DND-41 (cell line): ENCODE measurements around the gene PDE4C.

Experiments
- ATAC-seq: fragments of 200-7000 bp; cut with Tn5 transposase; 3 replicates; pipeline ENCODE4 v1.9.1; 2021; ENCODE audit warnings: low read depth; ENCODE audit not compliant: insufficient read depth
- DNase-seq: peaks from one replicate; pipeline ENCODE4 v3.0.0-alpha.2; 2020
- H2AFZ ChIP-seq: 2 replicates; pipeline ENCODE4 v1.6.0; 2012; ENCODE audit warnings: low read depth, low read length
- H3K27ac ChIP-seq: 2 replicates; pipeline ENCODE4 v1.5.1; 2012; ENCODE audit warnings: low read length, inconsistent platforms
- H3K27me3 ChIP-seq: fragments of 200-600 bp; sonication (generic); 2 replicates; pipeline ENCODE4 v1.6.0; 2012; ENCODE audit warnings: low read length, mild to moderate bottlenecking, inconsistent platforms; ENCODE audit not compliant: insufficient read depth, poor library complexity
- H3K36me3 ChIP-seq: 2 replicates; pipeline ENCODE4 v1.5.1; 2012; ENCODE audit warnings: low read length, inconsistent platforms; ENCODE audit not compliant: insufficient read depth
- H3K4me1 ChIP-seq: 2 replicates; pipeline ENCODE4 v1.5.1; 2012; ENCODE audit warnings: mild to moderate bottlenecking, low read length; ENCODE audit not compliant: insufficient read depth
- H3K4me2 ChIP-seq: 2 replicates; pipeline ENCODE4 v1.6.0; 2012; ENCODE audit warnings: mild to moderate bottlenecking, moderate library complexity, low read length, inconsistent platforms; ENCODE audit not compliant: insufficient read depth
- H3K4me3 ChIP-seq, 2 experiments: fragments of 200-600 bp in 1 of 2; shearing (Covaris generic) in 1 of 2; 2 replicates each; pipeline ENCODE4 v1.5.1; 2012 to 2016; ENCODE audit warnings: inconsistent platforms in 2 of 2, low read length in 2 of 2, mild to moderate bottlenecking in 2 of 2, low read depth in 1 of 2, moderate library complexity in 1 of 2
- H3K79me2 ChIP-seq: 2 replicates; pipeline ENCODE4 v1.6.0; 2012; ENCODE audit warnings: low read length, inconsistent platforms; ENCODE audit not compliant: insufficient read depth
- H3K9ac ChIP-seq: 2 replicates; pipeline ENCODE4 v1.6.0; 2012; ENCODE audit warnings: low read depth, mild to moderate bottlenecking, inconsistent platforms, low read length, moderate library complexity
- H3K9me3 ChIP-seq: 2 replicates; pipeline ENCODE4 v1.5.1; 2012; ENCODE audit warnings: low read length, moderate library complexity, mild to moderate bottlenecking, inconsistent platforms; ENCODE audit not compliant: insufficient read depth, severe bottlenecking
- H4K20me1 ChIP-seq: 2 replicates; pipeline ENCODE4 v1.6.0; 2012; ENCODE audit warnings: low read length; ENCODE audit not compliant: insufficient read depth
- EZH2 ChIP-seq: IDR thresholded peaks from 3 replicates; pipeline ENCODE4 v1.6.1; 2012; ENCODE audit warnings: borderline replicate concordance, low read depth, mild to moderate bottlenecking, moderate library complexity, low read length, inconsistent platforms; ENCODE audit not compliant: severe bottlenecking
- TF ChIP-seq, protein P1 (sequence below): IDR thresholded peaks from 2 replicates; pipeline ENCODE4 v1.5.1; 2012; ENCODE audit warnings: borderline replicate concordance, low read length, moderate library complexity, mild to moderate bottlenecking; ENCODE audit not compliant: poor library complexity, severe bottlenecking; ENCODE audit errors: extremely low read depth

PDE4C gene

GRCh38 chr19:18194554-18195238 is 31.5 kb downstream of the PDE4C start:
- Histone ChIP-seq H3K4me3 (peak overlapping the region in 1 of 2 experiments; percentile 91; a peak in 1 of 4 replicates), H3K4me2 (peak overlapping the region; percentile 89), H4K20me1 (0 out of 2 replicates have a peak, but pooled peaks cover 4% of the 10 kb centered on the region), H3K4me1 (peaks cover 26% of the 10 kb centered on the region), H3K27me3 (no peaks in the 10 kb centered on the region), H3K36me3 (peaks cover 22% of the 10 kb centered on the region), H3K9me3 (no peaks in the 10 kb centered on the region), H3K9ac (0 out of 2 replicates have a peak overlapping the region, but pooled peaks have one; percentile 87), H3K27ac (no peak overlapping the region), H3K79me2 (peaks cover 10% of the 10 kb centered on the region), H2AFZ (no peak overlapping the region)
- TF ChIP-seq, protein P1, sequence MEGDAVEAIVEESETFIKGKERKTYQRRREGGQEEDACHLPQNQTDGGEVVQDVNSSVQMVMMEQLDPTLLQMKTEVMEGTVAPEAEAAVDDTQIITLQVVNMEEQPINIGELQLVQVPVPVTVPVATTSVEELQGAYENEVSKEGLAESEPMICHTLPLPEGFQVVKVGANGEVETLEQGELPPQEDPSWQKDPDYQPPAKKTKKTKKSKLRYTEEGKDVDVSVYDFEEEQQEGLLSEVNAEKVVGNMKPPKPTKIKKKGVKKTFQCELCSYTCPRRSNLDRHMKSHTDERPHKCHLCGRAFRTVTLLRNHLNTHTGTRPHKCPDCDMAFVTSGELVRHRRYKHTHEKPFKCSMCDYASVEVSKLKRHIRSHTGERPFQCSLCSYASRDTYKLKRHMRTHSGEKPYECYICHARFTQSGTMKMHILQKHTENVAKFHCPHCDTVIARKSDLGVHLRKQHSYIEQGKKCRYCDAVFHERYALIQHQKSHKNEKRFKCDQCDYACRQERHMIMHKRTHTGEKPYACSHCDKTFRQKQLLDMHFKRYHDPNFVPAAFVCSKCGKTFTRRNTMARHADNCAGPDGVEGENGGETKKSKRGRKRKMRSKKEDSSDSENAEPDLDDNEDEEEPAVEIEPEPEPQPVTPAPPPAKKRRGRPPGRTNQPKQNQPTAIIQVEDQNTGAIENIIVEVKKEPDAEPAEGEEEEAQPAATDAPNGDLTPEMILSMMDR = no peak
- TF ChIP-seq EZH2 = no peak
- DNase-seq = no peak
- no peak for ATAC-seq

DNA sequence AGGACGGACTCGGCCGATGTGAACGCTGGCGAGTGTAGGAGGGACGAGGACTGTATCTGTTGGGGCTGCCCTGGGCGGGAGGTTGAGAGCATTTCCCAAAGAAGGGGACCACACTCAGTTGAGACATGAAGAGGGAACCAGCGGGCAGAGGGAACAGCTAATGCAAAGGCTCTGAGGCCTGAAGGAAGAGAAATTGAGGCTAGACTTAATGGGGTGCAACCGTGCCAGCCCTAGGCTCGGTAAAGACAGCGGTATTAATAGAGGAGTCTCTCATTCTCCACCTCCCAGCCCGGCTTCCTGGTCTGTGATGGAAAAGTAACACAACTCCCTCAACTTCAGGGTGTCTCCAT is 32.1 kb downstream of the PDE4C start:
- peaks cover 26% of the 10 kb centered on the region for H3K4me1 ChIP-seq
- DNase-seq = no peak
- H2AFZ ChIP-seq = no peak overlapping the region
- peaks cover 22% of the 10 kb centered on the region for H3K36me3 ChIP-seq
- peaks cover 10% of the 10 kb centered on the region for H3K79me2 ChIP-seq
- H3K4me3 ChIP-seq = peak overlapping the region; percentile 73 to 91; a peak in 3 of 4 replicates
- no peak for ATAC-seq
- peak overlapping the region; percentile 87 for H3K9ac ChIP-seq
- 0 out of 2 replicates have a peak, but pooled peaks cover 4% of the 10 kb centered on the region for H4K20me1 ChIP-seq
- no peaks in the 10 kb centered on the region for H3K27me3 ChIP-seq
- H3K27ac ChIP-seq = peak overlapping the region; percentile 75; the same call in 1 of the 2 replicates
- H3K4me2 ChIP-seq = peak overlapping the region; percentile 89
- TF ChIP-seq, protein P1 = no peak
- no peak for TF ChIP-seq EZH2
- no peaks in the 10 kb centered on the region for H3K9me3 ChIP-seq

DNA sequence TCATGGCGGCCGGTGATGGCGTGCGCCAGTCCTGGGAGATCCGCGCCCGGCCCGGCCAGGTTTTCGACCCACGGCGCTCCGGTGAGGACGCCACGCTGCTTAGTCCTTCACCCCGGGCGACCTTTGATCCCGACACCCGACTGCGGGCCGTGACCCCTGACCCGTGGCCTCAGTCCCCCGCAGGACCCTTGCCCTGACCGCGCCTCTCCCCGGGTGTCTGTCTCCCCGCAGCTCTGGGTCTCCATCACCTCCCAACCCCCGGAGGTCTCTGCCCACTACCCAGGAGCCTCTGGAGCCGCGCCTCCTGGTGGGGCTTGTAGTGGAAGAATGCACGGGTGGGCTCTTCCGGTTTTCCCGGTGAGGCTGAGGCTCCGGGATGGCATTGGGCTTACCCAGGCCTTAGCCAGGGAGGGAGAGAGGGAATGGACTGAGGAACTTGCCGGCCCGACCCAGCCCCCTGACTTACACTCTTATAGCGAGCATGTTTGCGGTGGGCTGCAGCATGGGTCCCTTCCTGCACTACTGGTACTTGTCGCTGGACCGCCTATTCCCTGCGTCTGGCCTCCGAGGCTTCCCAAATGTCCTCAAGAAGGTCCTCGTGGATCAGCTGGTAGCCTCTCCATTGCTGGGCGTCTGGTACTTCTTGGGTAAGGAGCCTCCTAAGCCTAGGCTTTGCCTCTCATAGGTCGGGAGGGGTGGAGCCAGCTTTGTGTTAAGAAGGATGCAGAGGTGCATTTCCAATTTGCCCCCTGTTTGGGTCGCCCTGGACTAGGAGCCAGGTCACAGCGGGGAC is 32.7 kb downstream of the PDE4C start:
- H3K36me3 ChIP-seq = peaks cover 22% of the 10 kb centered on the region
- H3K9me3 ChIP-seq = no peaks in the 10 kb centered on the region
- H3K27me3 ChIP-seq = no peaks in the 10 kb centered on the region
- peak overlapping the region; percentile 73 to 91; a peak in 3 of 4 replicates for H3K4me3 ChIP-seq
- H3K4me2 ChIP-seq = peak overlapping the region; percentile 89
- peaks cover 10% of the 10 kb centered on the region for H3K79me2 ChIP-seq
- H4K20me1 ChIP-seq = 0 out of 2 replicates have a peak, but pooled peaks cover 4% of the 10 kb centered on the region
- peak overlapping the region; percentile 82 for H2AFZ ChIP-seq
- peak overlapping the region; percentile 87 for H3K9ac ChIP-seq
- no peak for ATAC-seq
- DNase-seq = peak; percentile 19
- peak overlapping the region; percentile 75 for H3K27ac ChIP-seq
- H3K4me1 ChIP-seq = peaks cover 26% of the 10 kb centered on the region
- no peak for TF ChIP-seq EZH2
- TF ChIP-seq, protein P1 = no peak
